T-helper 1 cell treated with Interleukin-12 subunit alpha and Interleukin-12 subunit beta and Interleukin-4 antibody, amounts not matched to agents 30 ng/mL and 1 ng/mL, for 36 hours (primary cell): ENCODE results near the gene HSD11B1L. TPM values are rescaled to one million over a fixed set of nuclear protein-coding genes. Genes with fewer than 3 reads are reported as not detected.

Experiments used
- intact Hi-C: fragments of 100-400 bp; cut with micrococcal nuclease; formaldehyde crosslinking; loops from one replicate; pipeline ENCODE4 v1.15.1; 2024
- total RNA-seq: library from RNA; stranded (reverse); gene quantifications from 2 replicates; pipeline ENCODE4 v1.2.3, GENCODE V29; 2022

The HSD11B1L gene, protein sequence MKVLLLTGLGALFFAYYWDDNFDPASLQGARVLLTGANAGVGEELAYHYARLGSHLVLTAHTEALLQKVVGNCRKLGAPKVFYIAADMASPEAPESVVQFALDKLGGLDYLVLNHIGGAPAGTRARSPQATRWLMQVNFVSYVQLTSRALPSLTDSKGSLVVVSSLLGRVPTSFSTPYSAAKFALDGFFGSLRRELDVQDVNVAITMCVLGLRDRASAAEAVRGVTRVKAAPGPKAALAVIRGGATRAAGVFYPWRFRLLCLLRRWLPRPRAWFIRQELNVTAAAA
- total RNA-seq: 2.0 and 2.4 TPM in 2 replicates

DNA sequence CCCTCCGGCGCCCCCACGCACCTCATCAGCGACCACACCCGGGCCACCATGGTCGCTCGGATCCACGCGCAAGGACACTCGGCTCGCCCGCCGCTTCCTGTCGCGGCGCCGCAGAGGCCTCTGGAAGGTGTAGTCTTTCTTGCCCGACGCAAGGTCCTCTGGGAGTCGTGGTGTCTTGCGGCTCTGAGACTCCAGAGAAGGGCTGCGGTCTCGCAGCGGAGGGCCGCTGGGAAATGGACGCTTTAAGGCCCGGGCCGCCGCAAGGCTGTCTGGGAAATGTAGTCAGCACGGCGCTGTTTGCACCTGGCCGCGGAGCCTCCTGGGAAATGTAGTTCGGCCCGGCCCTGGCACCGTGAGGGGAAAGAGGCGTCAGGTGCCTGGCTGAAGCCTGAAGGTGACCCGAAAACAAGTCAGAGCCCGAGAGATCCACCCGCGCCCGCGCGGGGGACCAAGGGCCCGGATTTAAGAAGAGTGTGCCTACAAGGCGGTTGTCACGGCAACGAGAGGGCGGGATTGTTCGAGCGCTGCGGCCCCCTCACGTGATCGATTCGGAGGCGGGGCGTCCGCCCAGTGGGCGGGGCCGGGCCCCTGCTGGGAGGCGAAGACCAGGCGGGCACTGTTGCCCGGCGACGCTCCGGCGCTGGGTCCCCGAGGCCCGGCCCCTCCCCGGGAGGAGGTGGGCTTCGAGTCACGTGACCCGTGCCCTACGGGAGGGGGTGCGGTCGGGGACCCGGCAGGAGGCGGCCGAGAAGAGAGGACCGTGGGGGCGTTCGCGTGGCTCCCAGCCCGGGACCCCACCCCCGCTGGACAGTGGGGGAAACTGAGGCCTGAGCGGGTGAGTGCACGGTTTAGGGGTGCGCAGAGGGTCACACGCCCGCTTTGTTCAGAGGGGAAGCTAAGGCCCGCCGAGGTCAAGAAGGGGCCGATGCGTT, at the start of gene HSD11B1L, which contains the start of gene MICOS13:
HSD11B1L (plus strand) TSS at position 591 of the 932 bp plus-strand sequence. CDS start 3,806 bp downstream, outside the sequence.
MICOS13 (minus strand) TSS at position 80 of the 932 bp plus-strand sequence; CDS start at position 50, 30 bp downstream.
- intact Hi-C loops: loop anchor here (1.0 to 5.0 kb wide), 9 partner anchors 10 to 1918 kb away; partner anchors contain the start of genes CATSPERD, CHAF1A, LONP1 and MRPL54

DNA sequence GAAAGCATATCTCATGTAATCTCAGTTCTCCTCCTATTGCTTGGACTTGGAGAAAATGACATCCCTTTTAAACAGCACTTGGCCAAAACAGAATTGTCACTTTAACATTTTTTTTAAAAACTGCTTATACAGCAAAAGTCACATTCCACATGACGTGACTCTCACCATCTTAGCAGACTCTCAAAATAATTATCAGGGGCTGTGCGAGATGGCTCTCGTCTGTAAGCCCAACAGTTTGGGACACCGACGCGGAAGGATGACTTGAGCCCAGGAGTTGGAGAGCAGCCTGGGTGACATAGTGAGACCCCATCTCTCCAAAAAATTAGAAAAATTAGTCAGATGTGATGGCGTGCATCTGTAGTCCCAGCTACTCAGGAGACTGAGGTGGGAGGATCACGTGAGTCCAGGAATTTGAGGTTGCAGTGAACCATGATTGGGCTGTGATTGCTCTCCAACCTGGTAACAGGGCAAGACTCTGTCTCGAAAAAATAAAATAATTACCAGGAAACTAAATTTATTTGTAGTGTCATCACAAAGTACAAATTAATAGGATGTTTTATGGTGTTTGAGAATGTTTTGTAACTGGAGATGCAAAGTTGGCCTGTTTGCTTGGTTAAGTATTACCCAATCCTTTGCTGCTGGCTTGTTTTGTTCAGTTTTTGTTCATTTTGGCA, 49.1 kb upstream of the HSD11B1L start:
- intact Hi-C loops: no loop called here

DNA sequence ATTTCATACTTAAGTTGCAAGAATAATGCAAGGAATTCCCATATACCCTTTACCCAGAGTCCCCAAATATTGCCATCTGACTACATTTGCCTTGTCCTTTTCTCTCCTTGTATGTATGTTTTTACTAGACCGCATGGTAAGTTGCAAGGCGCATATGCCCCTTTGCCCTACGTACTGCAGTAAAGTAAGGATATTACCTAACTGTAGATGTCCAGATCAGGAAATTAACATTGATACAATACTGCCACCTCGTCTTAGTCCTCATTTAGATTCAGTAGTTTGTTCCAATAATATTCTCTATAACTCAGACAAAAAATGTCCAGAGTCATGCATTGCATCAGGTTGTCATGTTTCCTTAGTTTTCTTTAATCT, 48.6 kb upstream of the HSD11B1L start:
- intact Hi-C loops: no loop called here

DNA sequence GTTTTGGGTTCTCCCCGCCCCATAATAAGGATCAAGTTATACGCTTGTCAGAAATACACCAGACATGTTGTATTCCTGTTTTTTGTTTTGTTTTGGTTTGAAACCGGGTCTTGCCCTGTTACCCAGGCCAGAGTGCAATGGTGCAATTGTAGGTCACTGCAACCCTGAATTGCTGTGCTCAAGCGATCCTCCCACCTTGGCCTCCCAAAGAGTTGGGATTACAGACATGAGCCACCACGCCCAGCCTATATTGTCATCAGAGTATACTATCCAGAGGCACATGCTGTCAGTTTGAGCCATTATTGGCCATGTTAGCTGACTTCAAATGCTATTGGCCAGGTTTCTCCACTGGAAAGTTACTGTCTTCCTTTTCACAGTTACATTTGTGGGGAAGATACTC, 48.2 kb upstream of the HSD11B1L start:
- intact Hi-C loops: no loop called here

DNA sequence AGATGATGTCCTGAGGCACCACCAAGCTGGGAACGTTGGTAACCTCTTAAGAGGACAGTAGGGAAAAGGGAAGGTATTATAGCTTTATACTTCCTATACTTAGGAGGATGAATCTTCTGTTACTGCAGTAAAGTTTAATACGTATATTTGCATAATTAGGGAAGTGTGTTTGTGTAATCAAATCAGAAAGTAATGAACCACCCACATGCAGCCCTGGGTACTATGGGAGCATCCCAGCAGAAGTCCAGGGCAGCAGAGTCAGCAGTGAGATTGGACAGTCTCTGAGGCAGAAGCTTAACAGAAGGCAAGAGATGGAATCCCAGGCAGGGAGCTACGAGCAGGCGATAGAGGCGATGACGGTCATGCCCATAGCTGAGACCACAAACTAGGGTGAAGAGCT, 45.4 kb upstream of the HSD11B1L start:
- intact Hi-C loops: no loop called here

DNA sequence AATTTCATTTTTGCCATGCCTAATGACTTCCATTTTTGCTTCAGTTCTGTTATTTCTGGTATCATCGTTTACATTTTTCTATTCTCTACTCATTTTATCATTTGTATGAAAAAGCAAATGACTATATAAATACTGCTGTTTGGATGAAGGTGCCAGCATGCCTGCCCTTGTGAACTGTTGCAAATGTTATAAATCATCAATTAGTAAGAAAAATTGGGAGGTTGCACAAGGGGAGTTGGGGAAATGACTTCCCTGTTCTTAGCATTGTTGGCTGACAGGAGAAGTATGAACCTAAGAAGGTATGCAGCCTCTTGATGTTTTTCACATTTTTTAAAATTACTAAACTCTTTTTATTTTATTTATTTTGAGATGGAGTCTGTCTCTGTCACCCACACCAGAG, 42.9 kb upstream of the HSD11B1L start:
- intact Hi-C loops: no loop called here

DNA sequence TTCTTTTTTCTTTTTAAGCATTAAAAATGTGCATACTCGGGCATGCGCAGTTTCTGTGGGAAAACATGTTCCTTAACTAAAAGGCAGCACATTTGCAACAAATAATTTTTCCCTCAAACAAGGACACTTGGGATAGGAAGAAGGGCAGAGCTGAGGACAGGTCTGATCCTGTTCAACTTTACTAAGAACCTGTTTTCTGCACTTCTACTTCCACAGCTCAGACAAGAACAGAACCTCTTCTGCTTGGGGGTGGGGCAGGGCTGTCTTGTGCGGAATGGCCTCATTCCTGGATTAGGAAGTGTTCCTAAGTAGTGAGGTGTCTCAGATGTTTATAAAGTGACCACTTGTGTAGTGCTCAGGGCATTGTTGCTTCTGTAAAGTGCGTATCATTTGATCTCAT, 39.7 kb upstream of the HSD11B1L start:
- intact Hi-C loops: no loop called here

DNA sequence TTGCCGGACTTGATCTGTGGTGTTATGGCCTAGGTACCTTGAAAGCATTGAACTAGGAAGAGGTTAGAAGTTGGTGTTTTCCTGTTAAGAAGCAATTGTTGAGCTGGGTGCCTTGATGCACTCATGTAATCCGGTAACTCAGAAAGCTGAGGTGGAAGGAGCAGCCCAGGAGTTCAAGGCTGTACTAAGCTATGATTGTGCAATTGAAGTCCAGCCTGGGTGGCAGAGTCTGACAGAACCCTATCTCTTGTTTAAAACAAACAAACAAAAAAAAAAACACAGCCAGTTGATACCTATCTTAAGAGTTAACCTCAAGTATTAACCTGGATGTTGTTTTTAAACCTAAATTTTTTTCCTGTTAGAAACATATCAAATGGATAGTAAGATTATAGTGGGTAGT, 38.6 kb upstream of the HSD11B1L start:
- intact Hi-C loops: no loop called here

DNA sequence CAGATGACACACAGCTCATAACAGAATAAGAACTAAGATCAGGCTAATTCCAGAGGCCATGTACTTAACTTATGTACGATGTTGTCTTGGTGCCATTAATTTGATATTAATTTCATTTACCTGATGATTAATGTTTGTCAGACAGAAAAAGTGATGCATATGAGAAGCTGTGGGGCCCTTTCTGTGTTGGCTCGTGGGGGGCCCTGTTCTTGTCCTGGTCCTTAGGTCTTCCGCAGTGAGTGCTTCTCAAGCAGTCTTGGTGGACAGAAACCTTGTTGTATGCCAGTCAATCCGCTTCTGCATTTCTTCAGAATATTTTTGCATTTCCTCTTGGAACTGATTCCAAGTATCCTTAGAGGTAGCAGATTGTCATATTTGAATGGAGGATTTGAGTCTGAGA, 37.8 kb upstream of the HSD11B1L start:
- intact Hi-C loops: no loop called here

DNA sequence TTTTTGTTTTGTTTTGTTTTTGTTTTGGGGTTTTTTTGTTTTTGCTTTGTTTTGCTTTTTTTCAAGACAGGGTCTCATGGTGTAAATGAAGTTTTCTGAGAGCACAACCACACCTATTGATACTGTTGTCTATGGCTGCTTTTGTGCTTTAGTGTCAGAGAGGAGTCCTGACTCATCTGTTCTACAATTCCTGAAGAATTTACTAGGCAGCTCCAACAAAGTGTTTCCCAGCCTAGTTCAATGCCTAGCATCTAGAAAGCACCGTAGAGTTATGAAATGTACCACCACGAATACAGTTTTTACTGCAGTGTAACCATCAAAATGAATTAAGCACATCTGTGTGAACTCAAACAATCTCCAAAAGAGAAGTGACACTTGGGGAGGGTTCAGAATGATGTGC, 36.8 kb upstream of the HSD11B1L start:
- intact Hi-C loops: no loop called here

DNA sequence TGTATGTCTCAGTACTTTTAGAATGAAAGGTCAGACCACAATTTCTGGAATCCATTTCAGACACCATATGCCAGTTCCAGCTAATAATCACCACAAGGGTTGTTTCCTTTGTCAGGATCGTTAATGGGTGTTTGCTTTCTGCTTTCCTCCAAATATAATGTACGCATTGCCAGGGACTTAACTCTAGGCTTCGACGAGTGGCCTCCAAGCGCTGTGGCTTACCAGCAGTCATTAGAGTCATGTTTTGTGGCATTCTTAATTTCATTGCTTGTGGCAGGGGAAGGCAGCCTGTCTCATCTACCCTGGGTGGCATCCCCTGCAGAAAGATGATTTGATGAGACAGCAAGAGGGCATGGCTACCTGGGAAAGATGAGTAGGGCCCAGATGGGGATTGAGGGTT, 35.4 kb upstream of the HSD11B1L start:
- intact Hi-C loops: no loop called here

DNA sequence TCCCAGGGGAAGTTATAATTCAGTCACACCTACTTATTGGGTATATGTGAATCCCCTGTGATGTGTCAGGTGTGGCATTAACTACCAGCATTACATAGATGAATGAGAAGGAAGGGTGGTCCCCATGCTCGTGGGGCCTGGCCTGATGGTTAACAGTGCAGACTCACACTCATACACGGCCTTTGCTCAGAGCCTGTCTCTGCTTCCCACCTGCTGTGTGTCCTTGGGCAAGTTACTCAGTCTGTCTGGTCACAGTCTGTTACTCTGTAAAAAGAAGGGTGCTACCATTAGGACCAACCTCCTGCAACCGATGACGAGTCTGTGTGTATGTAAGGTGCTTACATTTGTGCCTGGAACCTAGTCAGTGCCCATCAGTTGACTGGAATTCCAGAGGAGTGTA, 34.1 kb upstream of the HSD11B1L start:
- intact Hi-C loops: no loop called here

DNA sequence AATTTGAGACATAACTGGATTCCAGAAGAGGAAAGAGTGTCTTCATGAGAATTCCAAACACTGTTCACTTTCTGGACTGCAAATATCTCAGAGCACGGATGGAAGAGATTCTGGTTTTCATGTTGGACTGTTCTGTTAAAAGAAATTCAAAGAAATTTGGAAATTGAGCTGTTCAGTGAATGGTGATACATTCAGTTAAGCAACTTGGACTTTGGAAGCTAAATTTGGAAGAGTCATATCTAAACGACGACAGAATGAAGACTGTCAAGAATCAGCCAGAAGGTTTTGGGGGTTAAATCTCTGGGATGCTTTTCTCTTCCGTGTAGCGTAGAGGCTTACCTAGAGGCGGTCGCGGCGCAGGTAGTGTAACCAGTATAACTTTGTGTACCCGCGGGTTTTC, 32.4 kb upstream of the HSD11B1L start:
- intact Hi-C loops: no loop called here

DNA sequence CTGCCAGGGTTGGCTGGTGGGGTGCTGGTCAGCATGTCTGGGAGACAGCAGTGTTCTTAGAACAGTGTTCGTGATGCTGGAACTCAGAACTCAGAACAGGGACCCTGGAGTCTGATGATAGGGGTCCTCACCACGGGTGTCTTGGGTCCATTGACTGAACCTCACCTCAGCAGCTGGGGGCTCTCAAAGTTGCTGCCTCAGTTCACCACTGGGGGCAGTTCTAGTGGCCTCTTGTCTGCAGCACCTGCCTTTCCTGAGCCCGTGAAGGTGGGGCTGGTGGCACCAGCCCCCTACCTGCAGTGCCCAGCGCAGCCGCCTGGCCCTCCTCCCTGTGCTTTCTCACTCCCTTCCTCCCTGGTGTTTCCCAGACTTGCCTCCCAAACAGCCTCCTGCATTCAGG, 29.5 kb upstream of the HSD11B1L start:
- intact Hi-C loops: no loop called here

DNA sequence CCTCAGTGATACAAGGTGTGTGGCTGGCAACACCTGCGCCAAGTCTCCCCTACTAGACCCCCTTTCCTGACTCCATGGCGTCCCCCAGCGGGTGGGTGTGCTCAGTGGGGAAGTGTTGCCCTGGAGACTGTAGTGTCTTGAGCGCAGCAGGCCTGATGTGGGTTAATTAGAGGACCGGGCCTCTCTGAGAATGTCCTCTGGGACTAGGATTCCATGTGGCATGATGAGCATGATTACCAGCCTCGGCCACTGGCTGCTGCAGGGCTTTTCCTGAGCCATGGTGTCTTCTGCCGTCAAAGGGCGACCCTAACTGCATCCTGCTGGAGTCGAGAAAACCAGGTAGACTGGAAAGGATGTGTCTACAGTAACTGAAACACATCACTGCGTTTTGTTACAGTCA, 28.6 kb upstream of the HSD11B1L start:
- intact Hi-C loops: no loop called here

DNA sequence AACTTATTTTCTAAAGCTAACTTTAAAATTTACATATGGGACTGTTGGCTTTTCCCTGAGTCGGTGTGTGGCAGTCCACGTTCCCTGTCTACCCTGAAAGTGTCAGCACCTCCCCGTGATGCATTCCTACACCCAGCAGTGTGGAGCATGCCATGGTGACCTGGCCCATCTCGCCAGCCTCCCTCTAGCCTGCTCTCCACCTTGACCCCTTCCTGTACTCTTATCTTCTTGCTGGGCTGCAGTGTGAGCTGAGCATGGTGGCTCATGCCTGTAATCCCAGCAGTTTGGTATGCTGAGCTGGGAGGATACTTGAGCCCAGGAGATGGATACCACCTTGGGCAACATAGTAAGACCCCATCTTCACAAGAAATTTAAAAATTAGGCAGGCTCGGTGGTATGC, 25.9 kb upstream of the HSD11B1L start:
- intact Hi-C loops: no loop called here

DNA sequence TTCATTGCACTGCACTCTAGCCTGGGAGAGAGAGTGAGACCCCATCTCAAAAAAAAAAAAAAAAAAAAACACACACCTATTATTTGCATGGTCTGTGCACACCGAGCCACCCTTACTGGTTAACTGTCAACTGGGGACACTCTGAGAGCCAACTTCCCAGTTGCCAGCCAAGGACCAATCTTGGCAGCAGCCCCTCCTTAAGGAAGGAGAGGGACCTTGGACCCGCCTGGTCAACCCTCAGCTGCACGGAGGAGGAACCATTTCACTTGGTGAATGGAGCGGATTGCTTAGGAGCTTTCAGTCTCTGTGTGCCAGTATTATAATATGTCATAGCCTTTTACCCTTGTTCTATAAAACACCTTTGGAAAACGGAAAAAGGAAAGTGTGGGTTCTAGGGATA, 25.4 kb upstream of the HSD11B1L start:
- intact Hi-C loops: no loop called here

DNA sequence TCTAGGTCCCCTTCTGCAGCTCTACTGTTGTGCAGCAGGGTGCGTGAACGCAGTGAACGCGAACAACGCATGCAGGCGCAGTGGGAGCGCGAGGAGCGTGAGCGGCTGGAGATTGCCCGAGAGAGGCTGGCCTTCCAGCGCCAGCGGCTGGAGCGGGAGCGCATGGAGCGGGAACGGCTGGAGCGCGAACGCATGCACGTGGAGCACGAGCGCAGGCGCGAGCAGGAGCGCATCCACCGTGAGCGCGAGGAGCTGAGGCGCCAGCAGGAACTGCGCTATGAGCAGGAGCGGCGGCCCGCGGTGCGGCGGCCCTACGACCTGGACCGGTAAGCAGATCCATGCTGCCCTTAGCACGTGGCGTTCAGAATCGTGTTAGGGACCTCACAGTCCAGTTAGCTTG, 19.3 kb upstream of the HSD11B1L start:
- intact Hi-C loops: no loop called here

DNA sequence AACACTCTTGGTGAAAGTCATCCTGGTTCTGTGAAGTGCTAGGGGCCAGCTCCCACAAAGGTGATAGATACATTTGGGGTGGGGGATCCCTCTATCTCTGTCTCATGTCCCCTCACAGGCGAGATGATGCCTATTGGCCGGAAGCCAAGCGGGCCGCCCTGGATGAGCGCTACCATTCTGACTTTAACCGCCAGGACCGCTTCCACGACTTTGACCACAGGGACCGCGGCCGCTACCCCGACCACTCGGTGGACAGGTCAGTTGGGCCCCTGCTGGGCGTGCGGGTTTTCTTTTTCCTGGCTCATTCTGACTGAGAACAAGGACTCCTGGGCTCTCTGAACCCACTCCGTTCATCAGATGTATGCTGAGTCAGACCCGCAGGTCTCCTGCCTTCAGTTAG, 16.9 kb upstream of the HSD11B1L start:
- intact Hi-C loops: no loop called here

DNA sequence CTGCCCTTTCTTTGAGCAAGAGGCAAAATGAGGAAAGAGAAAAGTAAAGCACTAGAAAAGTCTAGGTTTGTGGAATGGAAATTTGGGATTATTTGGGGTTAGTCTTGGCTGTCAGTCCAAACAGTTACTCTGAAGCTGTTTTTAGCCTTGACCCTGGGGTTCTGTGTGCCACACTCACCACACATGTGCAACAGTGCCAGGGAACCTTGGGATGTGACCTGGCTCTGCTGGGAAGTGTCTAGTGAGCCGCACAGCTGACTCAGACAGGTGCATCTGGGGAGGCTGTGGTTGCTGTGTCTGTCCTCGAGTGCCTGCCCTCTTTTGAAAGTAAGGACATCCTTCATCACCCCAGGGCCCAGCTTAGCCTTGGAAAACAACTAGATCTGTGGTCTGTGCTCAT, 16.3 kb upstream of the HSD11B1L start:
- intact Hi-C loops: no loop called here

DNA sequence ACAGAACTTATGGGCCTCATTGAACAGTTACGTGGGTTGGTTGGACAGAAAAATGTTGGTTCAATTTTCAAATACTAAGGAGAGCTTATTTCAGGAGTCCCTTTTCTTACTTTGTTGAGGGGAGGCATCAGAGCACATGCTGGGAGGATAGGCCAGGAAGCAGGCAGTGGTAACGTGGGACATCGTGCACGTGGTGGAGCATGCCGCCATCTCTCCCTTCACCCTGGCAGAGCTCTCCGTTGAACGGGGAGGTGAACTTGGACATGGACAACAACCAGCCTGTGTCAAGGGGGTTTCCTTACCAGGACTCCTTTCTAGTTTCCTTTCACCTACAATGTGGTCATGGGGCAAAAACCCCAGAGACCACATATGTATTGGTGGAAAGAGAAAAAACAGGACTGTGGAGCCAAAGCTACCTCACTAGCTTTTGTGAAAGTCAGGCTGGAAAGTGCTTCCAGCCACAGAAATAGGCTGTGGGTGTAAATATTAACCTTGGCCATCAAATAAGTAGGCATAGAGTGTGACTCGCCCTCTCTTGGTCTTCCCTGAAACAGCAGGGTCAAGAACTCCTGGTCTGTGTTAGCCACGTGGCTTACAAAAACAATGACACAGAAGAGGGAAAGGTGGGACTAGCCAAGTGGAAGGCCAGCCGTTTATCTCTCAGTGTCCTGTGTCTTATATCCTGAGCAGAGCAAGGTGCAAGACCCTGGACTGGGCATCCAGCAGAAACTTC, 14.9 kb upstream of the HSD11B1L start:
- intact Hi-C loops: loop anchor here (5.0 kb wide), 1 partner anchor 229 kb away; no protein-coding TSS in a partner anchor
